Type B pancreatic cell (in vitro differentiated cells): Measurements from ENCODE around the gene ZBED5. TPM values are rescaled to one million over a fixed set of nuclear protein-coding genes. Genes with fewer than 3 reads are reported as not detected.
A peak's percentile ranks its signal among the peaks of the same experiment; 100 is the strongest.

Source experiments
- DNase-seq: peaks from one replicate; pipeline ENCODE4 v3.0.0; 2021; ENCODE audit warnings: mixed read lengths; ENCODE audit not compliant: unreplicated experiment; ENCODE audit errors: extremely low spot score
- H3K27ac Mint-ChIP-seq: 2 replicates; pipeline ENCODE4 v1.8.0; 2021; ENCODE audit warnings: mild to moderate bottlenecking, mixed read lengths
- H3K27me3 Mint-ChIP-seq: 2 replicates; pipeline ENCODE4 v1.8.0; 2021; ENCODE audit warnings: mixed read lengths
- H3K36me3 Mint-ChIP-seq: 2 replicates; pipeline ENCODE4 v1.8.0; 2021; ENCODE audit warnings: mixed read lengths
- H3K4me1 Mint-ChIP-seq: one replicate; pipeline ENCODE4 v1.8.0; 2021; ENCODE audit warnings: mixed read lengths; ENCODE audit not compliant: unreplicated experiment
- H3K4me3 Mint-ChIP-seq: 2 replicates; pipeline ENCODE4 v1.8.0; 2021; ENCODE audit warnings: mild to moderate bottlenecking, mixed read lengths
- H3K9me3 Mint-ChIP-seq: 2 replicates; pipeline ENCODE4 v1.8.0; 2021; ENCODE audit warnings: mixed read lengths
- CTCF ChIP-seq: fragments of 200-600 bp; sonication (generic); conservative IDR thresholded peaks from 2 replicates; pipeline ENCODE4 v1.5.0; 2021; ENCODE audit warnings: antibody characterized with exemption, mild to moderate bottlenecking
- long read RNA-seq: library from polyadenylated mRNA; unstranded; transcript quantifications from one replicate; pipeline ENCODE4 v2.0.0, GENCODE V29; 2020
- total RNA-seq: library from RNA; stranded (reverse); gene quantifications from 2 replicates; pipeline ENCODE4 v1.2.1, GENCODE V29; 2021; ENCODE audit warnings: low replicate concordance

ZBED5 gene
- 54.6 and 88.0 TPM in 2 replicates for total RNA-seq
- long read RNA-seq, transcript ZBED5-202 (3 exons, 2,741 nt): major isoform, 7 of 27 reads
- long read RNA-seq, transcript ZBED5-201 (3 exons, 2,512 nt): major isoform, 7 of 27 reads
- long read RNA-seq, partial matches to known transcripts: 4 of 27 reads
- long read RNA-seq, other reads (novel, unspliced or antisense): 8 of 27 reads

GRCh38 chr11:10857709-10858438, at the start of gene ZBED5:
ZBED5 (minus strand) TSS chr11:10858053; CDS start chr11:10854945, 3,108 bp downstream.
- Mint-ChIP-seq H3K4me1 (peaks cover 31% of the 10 kb centered on the region), H3K9me3 (no peaks in the 10 kb centered on the region), H3K27ac (peak within 1 kb of the TSS; percentile 99), H3K27me3 (no peaks in the 10 kb centered on the region), H3K36me3 (peaks cover 28% of the 10 kb centered on the region), H3K4me3 (peak within 1 kb of the TSS; percentile 99)
- TF ChIP-seq CTCF: peak; percentile 20
- peak; percentile 96 for DNase-seq

DNA sequence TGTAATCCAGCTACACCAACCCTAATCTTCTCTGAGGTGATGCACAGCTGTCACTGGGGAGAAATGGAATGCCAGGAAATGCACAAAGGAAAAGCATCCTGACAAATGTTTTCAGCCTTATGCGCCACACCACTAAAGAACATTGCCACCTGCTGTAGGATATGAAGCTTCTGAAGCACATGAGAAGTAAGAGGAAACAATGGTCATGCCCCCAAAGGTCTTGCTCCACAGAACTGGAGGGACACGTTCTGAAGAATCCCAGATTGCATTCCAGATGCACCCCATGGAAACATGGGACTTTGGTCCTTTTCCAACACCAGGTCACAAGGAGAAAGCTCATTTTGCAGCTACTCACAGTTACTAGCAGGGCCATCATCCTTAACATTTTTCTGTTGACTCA, 48.7 kb upstream of the ZBED5 start:
- TF ChIP-seq CTCF: no peak
- Mint-ChIP-seq H3K36me3 (no peaks in the 10 kb centered on the region), H3K27me3 (no peaks in the 10 kb centered on the region), H3K4me1 (peaks cover 37% of the 10 kb centered on the region), H3K9me3 (peaks cover 7% of the 10 kb centered on the region), H3K4me3 (no peak overlapping the region), H3K27ac (no peak overlapping the region)
- DNase-seq: no peak

- H3K9me3 Mint-ChIP-seq: no peaks in the 10 kb centered on the region
- H3K4me3 Mint-ChIP-seq: no peak overlapping the region
- no peak for TF ChIP-seq CTCF
- peaks cover 54% of the 10 kb centered on the region for H3K4me1 Mint-ChIP-seq
- no peaks in the 10 kb centered on the region for H3K36me3 Mint-ChIP-seq
- H3K27ac Mint-ChIP-seq: peak overlapping the region; percentile 98
- DNase-seq: no peak
- no peaks in the 10 kb centered on the region for H3K27me3 Mint-ChIP-seq
These were observed 44.6 kb upstream of the ZBED5 start for GRCh38 chr11:10902301-10903063.

- TF ChIP-seq CTCF: no peak
- H3K27me3 Mint-ChIP-seq: no peaks in the 10 kb centered on the region
- H3K4me1 Mint-ChIP-seq: peaks cover 52% of the 10 kb centered on the region
- DNase-seq: no peak
- peak overlapping the region; percentile 98 for H3K27ac Mint-ChIP-seq
- peaks cover 6% of the 10 kb centered on the region for H3K9me3 Mint-ChIP-seq
- H3K36me3 Mint-ChIP-seq: peaks cover 7% of the 10 kb centered on the region
- peak overlapping the region; percentile 63 for H3K4me3 Mint-ChIP-seq
These were observed 43.0 kb upstream of the ZBED5 start for GRCh38 chr11:10900681-10901415.

GRCh38 chr11:10899121-10899830, 41.4 kb upstream of the ZBED5 start:
- H3K27ac Mint-ChIP-seq: peak overlapping the region; percentile 98
- no peak for DNase-seq

More at GRCh38 chr11:10899121-10899830, 41.4 kb upstream of the ZBED5 start:
- Mint-ChIP-seq H3K27me3 (no peaks in the 10 kb centered on the region), H3K4me3 (peak overlapping the region; percentile 63), H3K9me3 (peaks cover 6% of the 10 kb centered on the region), H3K36me3 (peaks cover 7% of the 10 kb centered on the region), H3K4me1 (peaks cover 56% of the 10 kb centered on the region)
- TF ChIP-seq CTCF: no peak
